ENCODE results near the gene CAMK2N2.
A peak's percentile ranks its signal among the peaks of the same experiment; 100 is the strongest.

The CAMK2N2 gene

GRCh38 chr3:184298759-184299487 is 37.6 kb upstream of the CAMK2N2 start, which contains the start of gene PSMD2:
PSMD2 (plus strand) TSS chr3:184299241; CDS start chr3:184299267, 26 bp downstream.
- TF ChIP-seq CTCF (conservative IDR thresholded peaks at IDR 0.05) (no peak), ZFX (IDR thresholded peaks at IDR 0.05) (peak; percentile 98)
- H3K27ac ChIP-seq = peak within 1 kb of the TSS; percentile 86

GRCh38 chr3:184296616-184297015 is 35.3 kb upstream of the CAMK2N2 start:
- no peak overlapping the region for H3K27ac ChIP-seq
- TF ChIP-seq ZFX (IDR thresholded peaks at IDR 0.05) (no peak), CTCF (conservative IDR thresholded peaks at IDR 0.05) (no peak)

GRCh38 chr3:184295771-184296170 is 34.4 kb upstream of the CAMK2N2 start:
- H3K27ac ChIP-seq = no peak overlapping the region
- no peak for TF ChIP-seq ZFX (IDR thresholded peaks at IDR 0.05)
- TF ChIP-seq CTCF (conservative IDR thresholded peaks at IDR 0.05) = no peak

- no peak overlapping the region for H3K27ac ChIP-seq
- TF ChIP-seq ZFX (IDR thresholded peaks at IDR 0.05) (no peak), CTCF (conservative IDR thresholded peaks at IDR 0.05) (no peak)
These were observed 30.5 kb upstream of the CAMK2N2 start for GRCh38 chr3:184291738-184292445.

GRCh38 chr3:184291044-184291737 is 29.8 kb upstream of the CAMK2N2 start:
- TF ChIP-seq ZFX (IDR thresholded peaks at IDR 0.05) (no peak), CTCF (conservative IDR thresholded peaks at IDR 0.05) (no peak)
- no peak overlapping the region for H3K27ac ChIP-seq

- TF ChIP-seq ZFX (IDR thresholded peaks at IDR 0.05) (no peak), CTCF (conservative IDR thresholded peaks at IDR 0.05) (no peak)
- H3K27ac ChIP-seq = no peak overlapping the region
These were observed 29.0 kb upstream of the CAMK2N2 start for GRCh38 chr3:184290331-184290730.

Measured in C4-2B (cell line).